IMR-90 (cell line): ENCODE measurements around the gene TRIM24. TPM values are rescaled to one million over a fixed set of nuclear protein-coding genes. Genes with fewer than 3 reads are reported as not detected.

ENCODE experiments used
- ATAC-seq: fragments of 200-7000 bp; cut with Tn5 transposase; 2 replicates; pipeline ENCODE4 v1.9.1; 2020; ENCODE audit warnings: low read depth, mild to moderate bottlenecking, moderate library complexity
- BruUV-seq: library from RNA; stranded (reverse); fragments of 400-500 nt; replicated peaks from 2 replicates; lab custom pipeline; 2021; lab: Mats Ljungman, UMichigan
- CTCF ChIA-PET: fragments of 300-600 bp; formaldehyde crosslinking; extraction: SDS; loops from one replicate; lab custom pipeline; 2021; ENCODE audit warnings: antibody characterized with exemption; lab: Yijun Ruan, JAX
- POLR2A ChIA-PET: fragments of 300-600 bp; sonication (Branson Sonifier 250); formaldehyde crosslinking; loops from one replicate; lab custom pipeline; 2022; ENCODE audit warnings: antibody characterized with exemption; ENCODE audit not compliant: unreplicated experiment; lab: Charles Lee
- DNase-seq: peaks from one replicate; pipeline ENCODE4 v3.0.0; 2013
- H2AFZ ChIP-seq: replicated peaks from 2 replicates; pipeline ENCODE3; 2013; ENCODE audit warnings: low read length, mild to moderate bottlenecking; ENCODE audit not compliant: poor library complexity
- H2AK5ac ChIP-seq: 2 replicates; pipeline ENCODE4 v1.6.1; 2013; ENCODE audit warnings: low read depth, low read length, inconsistent platforms
- H2AK9ac ChIP-seq: replicated peaks from 2 replicates; pipeline ENCODE3; 2013; ENCODE audit warnings: mild to moderate bottlenecking, low read depth, low read length, moderate library complexity; ENCODE audit not compliant: poor library complexity
- H2BK120ac ChIP-seq: 2 replicates; pipeline ENCODE4 v1.6.1; 2013; ENCODE audit warnings: low read depth, low read length, inconsistent platforms
- H2BK15ac ChIP-seq: 3 replicates; pipeline ENCODE4 v1.6.1; 2013; ENCODE audit warnings: low read depth, low read length, inconsistent platforms
- H2BK20ac ChIP-seq: 2 replicates; pipeline ENCODE4 v1.6.1; 2013; ENCODE audit warnings: low read depth, mild to moderate bottlenecking, inconsistent platforms, low read length, moderate library complexity
- H2BK5ac ChIP-seq: 2 replicates; pipeline ENCODE4 v1.6.1; 2013; ENCODE audit warnings: mild to moderate bottlenecking, low read depth, low read length, inconsistent platforms; ENCODE audit not compliant: poor library complexity, severe bottlenecking
- H3K14ac ChIP-seq: replicated peaks from 2 replicates; pipeline ENCODE4 v1.6.1; 2013; ENCODE audit warnings: low read depth, low read length, inconsistent platforms
- H3K18ac ChIP-seq: 2 replicates; pipeline ENCODE4 v1.6.1; 2013; ENCODE audit warnings: low read depth, low read length, control low read depth
- H3K23ac ChIP-seq: 2 replicates; pipeline ENCODE4 v1.6.1; 2013; ENCODE audit warnings: low read depth, low read length, inconsistent platforms
- H3K27ac ChIP-seq: 2 replicates; pipeline ENCODE4 v1.5.1; 2013; ENCODE audit warnings: mild to moderate bottlenecking, control low read depth, low read length; ENCODE audit not compliant: insufficient read depth
- H3K27me3 ChIP-seq: 2 replicates; pipeline ENCODE4 v1.6.1; 2013; ENCODE audit warnings: low read length; ENCODE audit not compliant: control insufficient read depth, insufficient read depth
- H3K36me3 ChIP-seq: 2 replicates; pipeline ENCODE4 v1.6.1; 2013; ENCODE audit warnings: low read length, mixed read lengths; ENCODE audit not compliant: control insufficient read depth, insufficient read depth
- H3K4ac ChIP-seq: 2 replicates; pipeline ENCODE4 v1.6.1; 2013; ENCODE audit warnings: low read depth, low read length, inconsistent platforms
- H3K4me1 ChIP-seq: 2 replicates; pipeline ENCODE4 v1.6.1; 2013; ENCODE audit warnings: low read length, mixed read lengths; ENCODE audit not compliant: control insufficient read depth, insufficient read depth
- H3K4me2 ChIP-seq: 2 replicates; pipeline ENCODE4 v1.6.1; 2013; ENCODE audit warnings: low read depth, mild to moderate bottlenecking, control low read depth, low read length, moderate library complexity
- H3K4me3 ChIP-seq: 2 replicates; pipeline ENCODE4 v1.5.1; 2013; ENCODE audit warnings: low read depth, mild to moderate bottlenecking, control low read depth, low read length, moderate library complexity; ENCODE audit not compliant: insufficient read depth
- H3K56ac ChIP-seq: 2 replicates; pipeline ENCODE4 v1.6.1; 2013; ENCODE audit warnings: low read length, inconsistent platforms; ENCODE audit not compliant: insufficient read depth; ENCODE audit errors: extremely low read depth
- H3K79me1 ChIP-seq, 2 experiments: 2 replicates each; pipeline ENCODE4 v1.6.1; 2013; ENCODE audit warnings: low read length in 2 of 2, inconsistent platforms in 1 of 2, low read depth in 1 of 2
- H3K9ac ChIP-seq: 2 replicates; pipeline ENCODE4 v1.6.1; 2013; ENCODE audit warnings: low read depth, low read length, control low read depth
- H3K9me1 ChIP-seq: 2 replicates; pipeline ENCODE4 v1.6.1; 2013; ENCODE audit warnings: low read length, inconsistent platforms; ENCODE audit not compliant: insufficient read depth
- H3K9me3 ChIP-seq: 2 replicates; pipeline ENCODE4 v1.6.1; 2013; ENCODE audit warnings: low read length; ENCODE audit not compliant: control insufficient read depth, insufficient read depth
- H4K20me1 ChIP-seq: 2 replicates; pipeline ENCODE4 v1.6.1; 2013; ENCODE audit warnings: low read length, inconsistent platforms; ENCODE audit not compliant: insufficient read depth
- H4K5ac ChIP-seq: 2 replicates; pipeline ENCODE4 v1.6.1; 2013; ENCODE audit warnings: mild to moderate bottlenecking, low read depth, low read length, control low read depth
- H4K8ac ChIP-seq, 2 experiments: 2 replicates each; pipeline ENCODE4 v1.6.1; 2013; ENCODE audit warnings: low read depth in 2 of 2, low read length in 2 of 2, control low read depth in 1 of 2, inconsistent platforms in 1 of 2
- H4K91ac ChIP-seq: 2 replicates; pipeline ENCODE4 v1.6.1; 2013; ENCODE audit warnings: low read depth, low read length, inconsistent platforms; ENCODE audit not compliant: insufficient read depth
- POLR2A ChIP-seq: IDR thresholded peaks from 2 replicates; pipeline ENCODE4 v1.6.1; 2012; ENCODE audit warnings: mild to moderate bottlenecking, low read depth, low read length
- RCOR1 ChIP-seq: IDR thresholded peaks from 2 replicates; pipeline ENCODE4 v1.6.1; 2012; ENCODE audit warnings: mild to moderate bottlenecking, low read length, improper control_type of control experiment; ENCODE audit not compliant: insufficient replicate concordance
- RFX5 ChIP-seq: IDR thresholded peaks from 2 replicates; pipeline ENCODE4 v1.8.0; 2012; ENCODE audit warnings: low read depth, mild to moderate bottlenecking, low read length, moderate library complexity
- WGBS, 2 experiments: methylation state at CpG; one replicate each; pipeline versions ENCODE4 v1.1.5 to v1.1.7; 2013; ENCODE audit warnings: missing lambda C conversion rate in 2 of 2; ENCODE audit not compliant: insufficient read length in 1 of 2; ENCODE audit errors: extremely low coverage in 2 of 2; 5-methylcytosine and 5-hydroxymethylcytosine counted together
- dilution Hi-C: fragments of 300-500 bp; cut with HindIII; formaldehyde crosslinking; loops from one replicate; pipeline ENCODE4 v1.14.3; 2018; ENCODE audit warnings: low sequenced_read_pairs; ENCODE audit not compliant: unreplicated experiment
- in situ Hi-C: fragments of 300-500 bp; cut with MboI; formaldehyde crosslinking; loops from 3 replicates; pipeline ENCODE4 v1.14.3; 2019; ENCODE audit warnings: low sequenced_read_pairs, inconsistent platforms, mixed read lengths
- intact Hi-C: fragments of 100-400 bp; cut with micrococcal nuclease; formaldehyde crosslinking; loops from 2 replicates; pipeline ENCODE4 v1.10.0; 2022
- polyA plus RNA-seq, 3 experiments: library from polyadenylated mRNA; depleted of rRNA; stranded (reverse); fragments of >200 nt; gene quantifications; 2 replicates each; pipeline ENCODE4 v1.2.3, GENCODE V29; 2012; ENCODE audit warnings: low replicate concordance in 1 of 3
- total RNA-seq: library from RNA; depleted of rRNA; stranded (reverse); fragments of >200 nt; gene quantifications from 2 replicates; pipeline ENCODE4 v1.2.3, GENCODE V29; 2012

Gene TRIM24
- total and polyA plus RNA-seq, 2 of the 4 experiments (the other 2 are of a cell fraction) = 4.1 to 5.7 TPM

DNA sequence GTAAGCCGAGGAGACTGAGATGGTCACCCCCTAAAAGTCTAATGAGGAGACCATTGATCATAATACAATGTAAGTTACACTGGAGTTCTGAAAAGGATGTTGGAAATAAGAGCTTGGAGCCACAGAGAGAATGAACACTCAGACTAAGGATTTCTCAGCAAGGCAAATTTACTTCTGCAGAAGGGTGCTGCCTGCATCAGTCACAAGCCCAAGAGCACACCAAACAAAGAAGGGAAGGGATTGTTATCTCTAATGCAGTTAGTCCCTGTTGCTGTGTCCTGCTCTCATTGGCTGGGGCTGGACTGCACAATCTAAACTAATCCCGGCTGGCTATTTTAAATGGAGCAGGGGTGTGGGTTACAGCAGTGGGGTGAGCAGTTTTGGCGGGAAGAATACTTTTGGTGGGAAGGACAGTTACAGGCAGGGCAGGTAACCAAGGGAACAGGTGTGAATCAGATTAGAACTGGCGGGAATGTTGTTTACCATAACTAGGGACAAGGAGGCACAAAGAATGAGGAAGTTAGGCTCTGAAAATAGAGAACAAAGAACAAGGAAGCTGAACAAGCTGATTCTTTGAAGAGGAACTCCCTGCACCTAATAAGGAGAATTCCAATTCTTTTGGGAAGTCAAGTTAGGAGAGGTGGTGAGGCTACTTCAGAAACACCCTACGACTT, 30.3 kb upstream of the TRIM24 start:
- dilution Hi-C loops (no loop called here), in situ Hi-C loops (no loop called here), intact Hi-C loops (no loop called here)
- H4K5ac ChIP-seq = no peak overlapping the region
- no peak overlapping the region for H3K27ac ChIP-seq
- no peak overlapping the region for H3K4ac ChIP-seq
- no peak overlapping the region for H2AK5ac ChIP-seq
- ATAC-seq = no peak
- DNase-seq = no peak
- H2AK9ac ChIP-seq = no peak overlapping the region
- TF ChIP-seq POLR2A = no peak
- no peak for TF ChIP-seq RFX5
- TF ChIP-seq RCOR1 = no peak
- H3K23ac ChIP-seq = no peak overlapping the region
- no peak overlapping the region for H2AFZ ChIP-seq
- H3K9me1 ChIP-seq = no peaks in the 10 kb centered on the region
- H3K4me2 ChIP-seq = no peak overlapping the region
- H3K79me1 ChIP-seq = no peaks in the 10 kb centered on the region
- H3K14ac ChIP-seq = no peak overlapping the region
- ChIA-PET POLR2A (no interaction called here), CTCF (no interaction called here)
- no peak overlapping the region for H2BK120ac ChIP-seq
- H3K9me3 ChIP-seq = peaks cover 17% of the 10 kb centered on the region
- H4K91ac ChIP-seq = no peak overlapping the region
- no peak overlapping the region for H3K9ac ChIP-seq
- no peaks in the 10 kb centered on the region for H3K4me1 ChIP-seq
- no peaks in the 10 kb centered on the region for H3K27me3 ChIP-seq
- H3K56ac ChIP-seq = no peak overlapping the region
- H4K20me1 ChIP-seq = no peaks in the 10 kb centered on the region
- no peak overlapping the region for H3K4me3 ChIP-seq
- no peak overlapping the region for H2BK5ac ChIP-seq
- H4K8ac ChIP-seq = no peak overlapping the region
- no TSS peak for BruUV-seq
- H3K18ac ChIP-seq = no peak overlapping the region
- no peak overlapping the region for H2BK20ac ChIP-seq
- WGBS, 2 experiments = 55% methylated on average over 2 of the region's 5 CpGs; no CpG with 5 or more reads in 1 of the 2 experiments
- H2BK15ac ChIP-seq = no peak overlapping the region
- no peaks in the 10 kb centered on the region for H3K36me3 ChIP-seq
